SK-N-SH (cell line): Measurements from ENCODE around the gene NYAP2. TPM values are rescaled to one million over a fixed set of nuclear protein-coding genes. Genes with fewer than 3 reads are reported as not detected.
A peak's percentile ranks its signal among the peaks of the same experiment; 100 is the strongest.

ENCODE experiments used
- CTCF ChIA-PET: fragments of 300-600, 350-600 bp; formaldehyde crosslinking; extraction: SDS; loops from one replicate; lab custom pipeline; 2021; lab: Yijun Ruan, JAX
- POLR2A ChIA-PET: fragments of 350-600 bp; sonication (Branson Sonifier 250); formaldehyde crosslinking; extraction: SDS; loops from one replicate; lab custom pipeline; 2020; ENCODE audit warnings: antibody characterized with exemption, inconsistent platforms; lab: Yijun Ruan, JAX
- DNase-seq: peaks from one replicate; pipeline ENCODE4 v3.0.0; 2012
- H2AFZ ChIP-seq: fragments of 200-600 bp; sonication (generic); 2 replicates; pipeline ENCODE4 v1.8.1; 2016; ENCODE audit warnings: antibody characterized with exemption, mild to moderate bottlenecking, low read depth
- H3F3A ChIP-seq: fragments of 200-600 bp; sonication (generic); replicated peaks from 2 replicates; pipeline ENCODE3; 2016; ENCODE audit warnings: antibody characterized with exemption, mild to moderate bottlenecking; ENCODE audit not compliant: insufficient read depth
- H3K27ac ChIP-seq, 2 experiments: fragments of 200-500 bp in 1 of 2; fragments of 200-600 bp in 1 of 2; sonication (Bioruptor generic) in 1 of 2; sonication (generic), shearing (Covaris generic) in 1 of 2; 2 replicates each; pipeline versions ENCODE4 v1.5.1 to v1.6.1; 2014 to 2016; ENCODE audit warnings: low read depth in 2 of 2, inconsistent platforms in 1 of 2, low read length in 1 of 2, mild to moderate bottlenecking in 1 of 2, mixed read lengths in 1 of 2
- H3K27me3 ChIP-seq: fragments of 200-600 bp; sonication (generic), shearing (Covaris generic); 2 replicates; pipeline ENCODE4 v1.6.1; 2016; ENCODE audit warnings: mixed run types; ENCODE audit not compliant: insufficient read depth
- H3K36me3 ChIP-seq, 2 experiments: fragments of 200-500 bp in 1 of 2; fragments of 200-600 bp in 1 of 2; sonication (Bioruptor generic) in 1 of 2; sonication (generic) in 1 of 2; replicated peaks in 1 of 2; 2 replicates each; pipeline versions ENCODE3 to v1.5.1; 2014 to 2016; ENCODE audit warnings: low read length in 1 of 2, mild to moderate bottlenecking in 1 of 2; ENCODE audit not compliant: insufficient read depth in 2 of 2, control insufficient read depth in 1 of 2
- H3K4me1 ChIP-seq, 2 experiments: fragments of 200-500 bp in 1 of 2; fragments of 200-600 bp in 1 of 2; sonication (Bioruptor generic) in 1 of 2; sonication (generic), shearing (Covaris generic) in 1 of 2; 2 replicates each; pipeline versions ENCODE4 v1.5.1 to v1.6.1; 2014 to 2016; ENCODE audit warnings: low read depth in 1 of 2, low read length in 1 of 2, mixed run types in 1 of 2; ENCODE audit not compliant: insufficient read depth in 2 of 2, control insufficient read depth in 1 of 2
- H3K4me2 ChIP-seq: fragments of 200-600 bp; sonication (generic), shearing (Covaris generic); 2 replicates; pipeline ENCODE4 v1.6.1; 2017; ENCODE audit warnings: mixed run types
- H3K4me3 ChIP-seq, 2 experiments: fragments of 200-500 bp in 1 of 2; fragments of 200-600 bp in 1 of 2; sonication (Bioruptor generic) in 1 of 2; sonication (generic), shearing (Covaris generic) in 1 of 2; 2 replicates each; pipeline versions ENCODE4 v1.5.1 to v1.8.1; 2014 to 2016; ENCODE audit warnings: low read depth in 2 of 2, inconsistent platforms in 1 of 2, low read length in 1 of 2, mild to moderate bottlenecking in 1 of 2, mixed read lengths in 1 of 2, moderate library complexity in 1 of 2
- H3K79me2 ChIP-seq: fragments of 200-600 bp; sonication (generic); 2 replicates; pipeline ENCODE4 v1.8.1; 2017; ENCODE audit warnings: mild to moderate bottlenecking; ENCODE audit not compliant: insufficient read depth
- H3K9ac ChIP-seq: fragments of 200-600 bp; sonication (generic); 2 replicates; pipeline ENCODE4 v1.6.1; 2017; ENCODE audit warnings: mixed run types
- H3K9me2 ChIP-seq: fragments of 200-600 bp; sonication (generic); 2 replicates; pipeline ENCODE4 v1.6.1; 2017; ENCODE audit warnings: mixed run types
- H3K9me3 ChIP-seq: fragments of 200-600 bp; sonication (generic); 2 replicates; pipeline ENCODE4 v1.6.1; 2017; ENCODE audit warnings: mixed run types, mild to moderate bottlenecking, moderate library complexity
- H4K20me1 ChIP-seq: fragments of 200-600 bp; sonication (generic); 2 replicates; pipeline ENCODE4 v1.6.1; 2017; ENCODE audit warnings: mild to moderate bottlenecking, mixed run types; ENCODE audit not compliant: insufficient read depth
- CHD2 ChIP-seq: fragments of 150-350 bp; IDR thresholded peaks from 2 replicates; pipeline ENCODE4 v1.6.1; 2018; ENCODE audit warnings: low read length; ENCODE audit not compliant: partially characterized antibody
- EP300 ChIP-seq, 2 experiments: IDR thresholded peaks; 2 replicates each; pipeline versions ENCODE4 v1.4.0 to v1.6.1; 2012; ENCODE audit warnings: borderline replicate concordance in 1 of 2, low read depth in 1 of 2, low read length in 1 of 2
- EZH2phosphoT487 ChIP-seq: fragments of 200-600 bp; sonication (generic); IDR thresholded peaks from 2 replicates; pipeline ENCODE4 v1.6.1; 2017; ENCODE audit warnings: low read depth, mixed run types, mild to moderate bottlenecking, antibody characterized with exemption, moderate library complexity, borderline replicate concordance
- FOXJ3 ChIP-seq: sonication (generic); formaldehyde crosslinking; IDR thresholded peaks from 2 replicates; pipeline ENCODE4 v1.5.1; 2020; ENCODE audit warnings: mild to moderate bottlenecking, missing genetic modification reagents
- FOXM1 ChIP-seq: IDR thresholded peaks from 2 replicates; pipeline ENCODE4 v1.4.0; 2012; ENCODE audit warnings: low read depth, mild to moderate bottlenecking
- GABPA ChIP-seq: IDR thresholded peaks from 2 replicates; pipeline ENCODE4 v1.4.0; 2012; ENCODE audit warnings: low read depth, mild to moderate bottlenecking
- NFIC ChIP-seq: IDR thresholded peaks from 2 replicates; pipeline ENCODE4 v1.4.0; 2012; ENCODE audit warnings: borderline replicate concordance
- POLR2AphosphoS5 ChIP-seq: IDR thresholded peaks from 2 replicates; pipeline ENCODE4 v1.6.1; 2012; ENCODE audit warnings: low read depth, low read length
- RAD21 ChIP-seq: IDR thresholded peaks from 2 replicates; pipeline ENCODE4 v1.6.1; 2012; ENCODE audit warnings: mild to moderate bottlenecking, low read length
- RCOR1 ChIP-seq: fragments of 150-350 bp; IDR thresholded peaks from 2 replicates; pipeline ENCODE4 v1.6.1; 2017; ENCODE audit warnings: antibody characterized with exemption, low read length
- RFX5 ChIP-seq: IDR thresholded peaks from 2 replicates; pipeline ENCODE4 v1.6.1; 2012; ENCODE audit warnings: mild to moderate bottlenecking, improper control_type of control experiment, low read length
- RXRA ChIP-seq: IDR thresholded peaks from 2 replicates; pipeline ENCODE4 v1.4.0; 2012; ENCODE audit warnings: low read depth, mild to moderate bottlenecking, borderline replicate concordance
- SIN3A ChIP-seq: IDR thresholded peaks from 2 replicates; pipeline ENCODE4 v1.6.1; 2012; ENCODE audit warnings: low read depth, mild to moderate bottlenecking, low read length, moderate library complexity, borderline replicate concordance
- SMC3 ChIP-seq: IDR thresholded peaks from 2 replicates; pipeline ENCODE4 v1.6.1; 2012; ENCODE audit warnings: low read depth, low read length, improper control_type of control experiment
- TAF1 ChIP-seq: IDR thresholded peaks from 2 replicates; pipeline ENCODE4 v1.6.1; 2012; ENCODE audit warnings: low read depth, mild to moderate bottlenecking, low read length, moderate library complexity, borderline replicate concordance
- TCF12 ChIP-seq: IDR thresholded peaks from 2 replicates; pipeline ENCODE4 v1.4.0; 2012
- TEAD4 ChIP-seq: IDR thresholded peaks from 2 replicates; pipeline ENCODE4 v1.4.0; 2012; ENCODE audit warnings: mild to moderate bottlenecking, borderline replicate concordance; ENCODE audit not compliant: insufficient read depth
- WGBS: methylation state at CpG from one replicate; pipeline ENCODE4 v1.1.6; 2017; ENCODE audit warnings: low lambda C conversion rate; 5-methylcytosine and 5-hydroxymethylcytosine counted together
- polyA plus RNA-seq, 3 experiments: library from polyadenylated mRNA; depleted of rRNA; stranded (reverse); fragments of >200 nt; gene quantifications; 2 replicates each; pipeline ENCODE4 v1.2.3, GENCODE V29; 2012
- TF ChIP-seq, protein P1 (sequence below): IDR thresholded peaks from 2 replicates; pipeline ENCODE4 v1.4.0; 2012; ENCODE audit warnings: low read depth
- TF ChIP-seq, protein P2 (sequence below): IDR thresholded peaks from 2 replicates; pipeline ENCODE4 v1.4.0; 2012; ENCODE audit warnings: low read depth, borderline replicate concordance
- TF ChIP-seq, protein P3 (sequence below): fragments of 150-350 bp; IDR thresholded peaks from 2 replicates; pipeline ENCODE4 v1.6.1; 2016; ENCODE audit warnings: mild to moderate bottlenecking, low read depth, low read length
- TF ChIP-seq, protein P4 (sequence below): IDR thresholded peaks from 2 replicates; pipeline ENCODE4; 2012
- TF ChIP-seq, protein P5 (sequence below): IDR thresholded peaks from 2 replicates; pipeline ENCODE4 v1.4.0; 2012; ENCODE audit warnings: low read depth, borderline replicate concordance
- TF ChIP-seq, protein P6 (sequence below): fragments of 200-600 bp; sonication (generic); IDR thresholded peaks from 2 replicates; pipeline ENCODE4 v1.6.1; 2017; ENCODE audit warnings: antibody characterized with exemption, mild to moderate bottlenecking, moderate library complexity

Gene NYAP2
- polyA plus RNA-seq, 1 of the 3 experiments (the other 2 are of a cell fraction) = not detected

DNA sequence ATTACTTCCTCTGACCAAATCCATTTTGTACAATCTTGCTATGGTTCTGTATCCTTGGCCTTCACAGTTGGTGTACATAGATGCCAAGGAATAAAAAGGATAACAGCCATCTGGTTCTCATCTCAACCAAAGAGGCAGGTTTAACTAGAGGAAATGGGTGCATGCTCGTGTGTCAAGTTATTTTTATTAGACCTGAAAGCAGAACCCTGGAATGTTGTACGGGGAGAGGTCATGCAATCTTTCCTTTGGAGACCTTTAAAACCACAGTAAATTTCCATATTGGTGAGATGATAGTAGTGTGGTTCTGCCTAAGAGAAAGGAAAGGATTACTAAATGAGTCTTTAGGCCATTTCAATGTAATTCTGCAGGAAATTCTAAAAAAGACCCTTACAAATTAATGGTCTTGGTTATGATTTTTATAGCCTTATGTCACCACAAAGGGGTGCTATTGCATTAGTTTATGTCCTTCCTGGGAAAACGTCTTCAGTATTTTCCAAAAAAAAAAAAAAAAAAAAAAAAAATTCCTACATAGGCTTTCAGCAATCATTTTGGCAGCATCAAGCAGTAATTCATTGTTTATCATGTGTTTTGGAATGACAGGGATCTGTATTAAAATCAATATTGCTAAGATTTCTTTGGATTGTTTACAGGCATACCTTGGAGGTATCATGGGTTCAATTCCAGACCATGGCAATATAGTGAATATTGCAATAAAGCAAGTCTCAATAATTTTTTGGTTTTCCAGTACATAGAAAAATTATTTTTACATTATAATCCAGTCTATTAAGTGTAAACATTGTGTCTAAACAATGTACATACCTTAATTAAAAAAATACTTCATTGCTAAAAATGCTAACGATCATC lies 270.8 kb downstream of the NYAP2 start:
- no peaks in the 10 kb centered on the region for H3K79me2 ChIP-seq
- CTCF ChIA-PET = interaction anchor here (0.6 to 2.3 kb wide), 7 partner anchors 9 to 1437 kb away, joined by 3 to 15 read pairs (median 7); no protein-coding TSS in a partner anchor
- TF ChIP-seq, protein P1, sequence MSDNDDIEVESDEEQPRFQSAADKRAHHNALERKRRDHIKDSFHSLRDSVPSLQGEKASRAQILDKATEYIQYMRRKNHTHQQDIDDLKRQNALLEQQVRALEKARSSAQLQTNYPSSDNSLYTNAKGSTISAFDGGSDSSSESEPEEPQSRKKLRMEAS = no peak
- TF ChIP-seq SIN3A = no peak
- no peak for TF ChIP-seq EZH2phosphoT487
- TF ChIP-seq CHD2 = no peak
- TF ChIP-seq RCOR1 = no peak
- peak; percentile 90 for TF ChIP-seq TCF12
- no peak for TF ChIP-seq POLR2AphosphoS5
- TF ChIP-seq, protein P2, sequence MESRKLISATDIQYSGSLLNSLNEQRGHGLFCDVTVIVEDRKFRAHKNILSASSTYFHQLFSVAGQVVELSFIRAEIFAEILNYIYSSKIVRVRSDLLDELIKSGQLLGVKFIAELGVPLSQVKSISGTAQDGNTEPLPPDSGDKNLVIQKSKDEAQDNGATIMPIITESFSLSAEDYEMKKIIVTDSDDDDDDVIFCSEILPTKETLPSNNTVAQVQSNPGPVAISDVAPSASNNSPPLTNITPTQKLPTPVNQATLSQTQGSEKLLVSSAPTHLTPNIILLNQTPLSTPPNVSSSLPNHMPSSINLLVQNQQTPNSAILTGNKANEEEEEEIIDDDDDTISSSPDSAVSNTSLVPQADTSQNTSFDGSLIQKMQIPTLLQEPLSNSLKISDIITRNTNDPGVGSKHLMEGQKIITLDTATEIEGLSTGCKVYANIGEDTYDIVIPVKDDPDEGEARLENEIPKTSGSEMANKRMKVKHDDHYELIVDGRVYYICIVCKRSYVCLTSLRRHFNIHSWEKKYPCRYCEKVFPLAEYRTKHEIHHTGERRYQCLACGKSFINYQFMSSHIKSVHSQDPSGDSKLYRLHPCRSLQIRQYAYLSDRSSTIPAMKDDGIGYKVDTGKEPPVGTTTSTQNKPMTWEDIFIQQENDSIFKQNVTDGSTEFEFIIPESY = no peak
- peak; percentile 58; the same call in 1 of the 2 replicates for TF ChIP-seq TEAD4
- peak; percentile 46 for TF ChIP-seq NFIC
- peak; percentile 13 to 54; a peak in 1 of 4 replicates for TF ChIP-seq EP300 (IDR thresholded peaks at IDR 0.05; ENCODE audit: borderline replicate concordance in 1 of 2, low read depth in 1 of 2, low read length in 1 of 2)
- TF ChIP-seq, protein P3, sequence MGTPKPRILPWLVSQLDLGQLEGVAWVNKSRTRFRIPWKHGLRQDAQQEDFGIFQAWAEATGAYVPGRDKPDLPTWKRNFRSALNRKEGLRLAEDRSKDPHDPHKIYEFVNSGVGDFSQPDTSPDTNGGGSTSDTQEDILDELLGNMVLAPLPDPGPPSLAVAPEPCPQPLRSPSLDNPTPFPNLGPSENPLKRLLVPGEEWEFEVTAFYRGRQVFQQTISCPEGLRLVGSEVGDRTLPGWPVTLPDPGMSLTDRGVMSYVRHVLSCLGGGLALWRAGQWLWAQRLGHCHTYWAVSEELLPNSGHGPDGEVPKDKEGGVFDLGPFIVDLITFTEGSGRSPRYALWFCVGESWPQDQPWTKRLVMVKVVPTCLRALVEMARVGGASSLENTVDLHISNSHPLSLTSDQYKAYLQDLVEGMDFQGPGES = no peak
- TF ChIP-seq SMC3 = peak; percentile 58
- TF ChIP-seq FOXJ3 (CRISPR knock-in tag) = no peak
- TF ChIP-seq, protein P4, sequence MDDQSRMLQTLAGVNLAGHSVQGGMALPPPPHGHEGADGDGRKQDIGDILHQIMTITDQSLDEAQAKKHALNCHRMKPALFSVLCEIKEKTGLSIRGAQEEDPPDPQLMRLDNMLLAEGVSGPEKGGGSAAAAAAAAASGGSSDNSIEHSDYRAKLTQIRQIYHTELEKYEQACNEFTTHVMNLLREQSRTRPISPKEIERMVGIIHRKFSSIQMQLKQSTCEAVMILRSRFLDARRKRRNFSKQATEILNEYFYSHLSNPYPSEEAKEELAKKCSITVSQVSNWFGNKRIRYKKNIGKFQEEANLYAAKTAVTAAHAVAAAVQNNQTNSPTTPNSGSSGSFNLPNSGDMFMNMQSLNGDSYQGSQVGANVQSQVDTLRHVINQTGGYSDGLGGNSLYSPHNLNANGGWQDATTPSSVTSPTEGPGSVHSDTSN = peak; percentile 73
- TF ChIP-seq RFX5 = no peak
- 0 out of 2 replicates have a peak, but pooled peaks have one; percentile 31 for TF ChIP-seq FOXM1
- TF ChIP-seq, protein P5, sequence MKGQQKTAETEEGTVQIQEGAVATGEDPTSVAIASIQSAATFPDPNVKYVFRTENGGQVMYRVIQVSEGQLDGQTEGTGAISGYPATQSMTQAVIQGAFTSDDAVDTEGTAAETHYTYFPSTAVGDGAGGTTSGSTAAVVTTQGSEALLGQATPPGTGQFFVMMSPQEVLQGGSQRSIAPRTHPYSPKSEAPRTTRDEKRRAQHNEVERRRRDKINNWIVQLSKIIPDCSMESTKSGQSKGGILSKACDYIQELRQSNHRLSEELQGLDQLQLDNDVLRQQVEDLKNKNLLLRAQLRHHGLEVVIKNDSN = no peak
- TF ChIP-seq GABPA = no peak
- peak; percentile 78 for TF ChIP-seq RAD21
- no peak for TF ChIP-seq TAF1
- TF ChIP-seq, protein P6, sequence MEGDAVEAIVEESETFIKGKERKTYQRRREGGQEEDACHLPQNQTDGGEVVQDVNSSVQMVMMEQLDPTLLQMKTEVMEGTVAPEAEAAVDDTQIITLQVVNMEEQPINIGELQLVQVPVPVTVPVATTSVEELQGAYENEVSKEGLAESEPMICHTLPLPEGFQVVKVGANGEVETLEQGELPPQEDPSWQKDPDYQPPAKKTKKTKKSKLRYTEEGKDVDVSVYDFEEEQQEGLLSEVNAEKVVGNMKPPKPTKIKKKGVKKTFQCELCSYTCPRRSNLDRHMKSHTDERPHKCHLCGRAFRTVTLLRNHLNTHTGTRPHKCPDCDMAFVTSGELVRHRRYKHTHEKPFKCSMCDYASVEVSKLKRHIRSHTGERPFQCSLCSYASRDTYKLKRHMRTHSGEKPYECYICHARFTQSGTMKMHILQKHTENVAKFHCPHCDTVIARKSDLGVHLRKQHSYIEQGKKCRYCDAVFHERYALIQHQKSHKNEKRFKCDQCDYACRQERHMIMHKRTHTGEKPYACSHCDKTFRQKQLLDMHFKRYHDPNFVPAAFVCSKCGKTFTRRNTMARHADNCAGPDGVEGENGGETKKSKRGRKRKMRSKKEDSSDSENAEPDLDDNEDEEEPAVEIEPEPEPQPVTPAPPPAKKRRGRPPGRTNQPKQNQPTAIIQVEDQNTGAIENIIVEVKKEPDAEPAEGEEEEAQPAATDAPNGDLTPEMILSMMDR = peak; percentile 73
- no peak for TF ChIP-seq RXRA
- TF ChIP-seq, all 33 proteins: peak for 9
- H3K4me2 ChIP-seq = no peak overlapping the region
- peaks cover 9% of the 10 kb centered on the region for H3F3A ChIP-seq
- no peak overlapping the region for H3K4me3 ChIP-seq
- no peaks in the 10 kb centered on the region for H4K20me1 ChIP-seq
- H3K27ac ChIP-seq = peak overlapping the region; percentile 10 to 34; a peak in 2 of 4 replicates
- H3K9me3 ChIP-seq = no peaks in the 10 kb centered on the region
- WGBS = 35% methylated on average over 4 of the region's 4 CpGs
- POLR2A ChIA-PET = no interaction called here
- no peaks in the 10 kb centered on the region for H3K36me3 ChIP-seq
- H2AFZ ChIP-seq = no peak overlapping the region
- H3K9me2 ChIP-seq = no peaks in the 10 kb centered on the region
- no peak overlapping the region for H3K9ac ChIP-seq
- peaks cover 0 to 17% of the 10 kb centered on the region in 2 experiments; a peak in 2 of 4 replicates for H3K4me1 ChIP-seq
- DNase-seq = peak; percentile 17
- H3K27me3 ChIP-seq = no peaks in the 10 kb centered on the region
